K562 (cell line): ENCODE measurements around the gene CNNM3.

Experiments used
- CEBPZ ChIP-seq: fragments of 150-350 bp; IDR thresholded peaks from 2 replicates; pipeline ENCODE4 v1.6.1; 2014; ENCODE audit warnings: low read depth, mild to moderate bottlenecking, low read length, borderline replicate concordance
- FOXA1 ChIP-seq: fragments of 450-650 bp; IDR thresholded peaks from 2 replicates; pipeline ENCODE4 v1.6.1; 2016; ENCODE audit warnings: mild to moderate bottlenecking, borderline replicate concordance
- MAFK ChIP-seq: IDR thresholded peaks from 2 replicates; pipeline ENCODE4 v1.6.1; 2011; ENCODE audit warnings: low read length, improper control_type of control experiment
- POLR2AphosphoS5 ChIP-seq: IDR thresholded peaks from 2 replicates; pipeline ENCODE4 v1.6.1; 2011; ENCODE audit warnings: mild to moderate bottlenecking, low read depth, low read length, moderate library complexity; ENCODE audit not compliant: control insufficient read depth, insufficient read depth
- RBM22 ChIP-seq: fragments of 200-400 bp; formaldehyde crosslinking; IDR thresholded peaks from 2 replicates; pipeline ENCODE4 v1.6.1; 2018; ENCODE audit warnings: low read length, low read depth; ENCODE audit not compliant: poor library complexity, severe bottlenecking
- ZKSCAN1 ChIP-seq: fragments of 150-350 bp; IDR thresholded peaks from 2 replicates; pipeline ENCODE4 v1.6.1; 2016; ENCODE audit warnings: low read depth, low read length
- TF ChIP-seq, protein P1 (sequence below), 2 experiments: fragments of 450-650 bp; formaldehyde crosslinking in 1 of 2; IDR thresholded peaks; 2 replicates each; pipeline versions ENCODE4 v1.4.0 to v1.6.1; 2014 to 2020; ENCODE audit warnings: mild to moderate bottlenecking in 2 of 2, borderline replicate concordance in 1 of 2, low read depth in 1 of 2
- TF ChIP-seq, protein P2 (sequence below), 2 experiments: fragments of 450-650 bp in 1 of 2; sonication (generic) in 1 of 2; formaldehyde crosslinking in 1 of 2; IDR thresholded peaks in 1 of 2; conservative IDR thresholded peaks in 1 of 2; 2 replicates each; pipeline versions ENCODE4 v1.6.1 to v1.8.1; 2016 to 2023; ENCODE audit warnings: mild to moderate bottlenecking in 2 of 2, moderate library complexity in 2 of 2, inconsistent platforms in 1 of 2, missing genetic modification reagents in 1 of 2
- TF ChIP-seq, protein P3 (sequence below), 3 experiments: IDR thresholded peaks in 2 of 3; conservative IDR thresholded peaks in 1 of 3; 2 replicates each; pipeline ENCODE4 v1.5.1; 2011 to 2012; ENCODE audit warnings: low read length in 3 of 3, mild to moderate bottlenecking in 3 of 3, control low read depth in 2 of 3, improper control_type of control experiment in 1 of 3, inconsistent platforms in 1 of 3, low read depth in 1 of 3, mixed read lengths in 1 of 3, moderate library complexity in 1 of 3; ENCODE audit not compliant: insufficient read depth in 2 of 3

- TF ChIP-seq, protein P1, sequence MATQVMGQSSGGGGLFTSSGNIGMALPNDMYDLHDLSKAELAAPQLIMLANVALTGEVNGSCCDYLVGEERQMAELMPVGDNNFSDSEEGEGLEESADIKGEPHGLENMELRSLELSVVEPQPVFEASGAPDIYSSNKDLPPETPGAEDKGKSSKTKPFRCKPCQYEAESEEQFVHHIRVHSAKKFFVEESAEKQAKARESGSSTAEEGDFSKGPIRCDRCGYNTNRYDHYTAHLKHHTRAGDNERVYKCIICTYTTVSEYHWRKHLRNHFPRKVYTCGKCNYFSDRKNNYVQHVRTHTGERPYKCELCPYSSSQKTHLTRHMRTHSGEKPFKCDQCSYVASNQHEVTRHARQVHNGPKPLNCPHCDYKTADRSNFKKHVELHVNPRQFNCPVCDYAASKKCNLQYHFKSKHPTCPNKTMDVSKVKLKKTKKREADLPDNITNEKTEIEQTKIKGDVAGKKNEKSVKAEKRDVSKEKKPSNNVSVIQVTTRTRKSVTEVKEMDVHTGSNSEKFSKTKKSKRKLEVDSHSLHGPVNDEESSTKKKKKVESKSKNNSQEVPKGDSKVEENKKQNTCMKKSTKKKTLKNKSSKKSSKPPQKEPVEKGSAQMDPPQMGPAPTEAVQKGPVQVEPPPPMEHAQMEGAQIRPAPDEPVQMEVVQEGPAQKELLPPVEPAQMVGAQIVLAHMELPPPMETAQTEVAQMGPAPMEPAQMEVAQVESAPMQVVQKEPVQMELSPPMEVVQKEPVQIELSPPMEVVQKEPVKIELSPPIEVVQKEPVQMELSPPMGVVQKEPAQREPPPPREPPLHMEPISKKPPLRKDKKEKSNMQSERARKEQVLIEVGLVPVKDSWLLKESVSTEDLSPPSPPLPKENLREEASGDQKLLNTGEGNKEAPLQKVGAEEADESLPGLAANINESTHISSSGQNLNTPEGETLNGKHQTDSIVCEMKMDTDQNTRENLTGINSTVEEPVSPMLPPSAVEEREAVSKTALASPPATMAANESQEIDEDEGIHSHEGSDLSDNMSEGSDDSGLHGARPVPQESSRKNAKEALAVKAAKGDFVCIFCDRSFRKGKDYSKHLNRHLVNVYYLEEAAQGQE (IDR thresholded peaks at IDR 0.05; ENCODE audit: borderline replicate concordance): no peak
- TF ChIP-seq, protein P1 (CRISPR knock-in tag; IDR thresholded peaks at IDR 0.05; ENCODE audit: low read depth): no peak
- TF ChIP-seq, protein P2, sequence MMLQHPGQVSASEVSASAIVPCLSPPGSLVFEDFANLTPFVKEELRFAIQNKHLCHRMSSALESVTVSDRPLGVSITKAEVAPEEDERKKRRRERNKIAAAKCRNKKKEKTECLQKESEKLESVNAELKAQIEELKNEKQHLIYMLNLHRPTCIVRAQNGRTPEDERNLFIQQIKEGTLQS (IDR thresholded peaks at IDR 0.05): no peak
- TF ChIP-seq, protein P2 (CRISPR knock-in tag; conservative IDR thresholded peaks at IDR 0.05): no peak
- TF ChIP-seq ZKSCAN1 (no peak), CEBPZ (no peak), POLR2AphosphoS5 (no peak), FOXA1 (no peak), MAFK (no peak), RBM22 (no peak)
- TF ChIP-seq, protein P3, sequence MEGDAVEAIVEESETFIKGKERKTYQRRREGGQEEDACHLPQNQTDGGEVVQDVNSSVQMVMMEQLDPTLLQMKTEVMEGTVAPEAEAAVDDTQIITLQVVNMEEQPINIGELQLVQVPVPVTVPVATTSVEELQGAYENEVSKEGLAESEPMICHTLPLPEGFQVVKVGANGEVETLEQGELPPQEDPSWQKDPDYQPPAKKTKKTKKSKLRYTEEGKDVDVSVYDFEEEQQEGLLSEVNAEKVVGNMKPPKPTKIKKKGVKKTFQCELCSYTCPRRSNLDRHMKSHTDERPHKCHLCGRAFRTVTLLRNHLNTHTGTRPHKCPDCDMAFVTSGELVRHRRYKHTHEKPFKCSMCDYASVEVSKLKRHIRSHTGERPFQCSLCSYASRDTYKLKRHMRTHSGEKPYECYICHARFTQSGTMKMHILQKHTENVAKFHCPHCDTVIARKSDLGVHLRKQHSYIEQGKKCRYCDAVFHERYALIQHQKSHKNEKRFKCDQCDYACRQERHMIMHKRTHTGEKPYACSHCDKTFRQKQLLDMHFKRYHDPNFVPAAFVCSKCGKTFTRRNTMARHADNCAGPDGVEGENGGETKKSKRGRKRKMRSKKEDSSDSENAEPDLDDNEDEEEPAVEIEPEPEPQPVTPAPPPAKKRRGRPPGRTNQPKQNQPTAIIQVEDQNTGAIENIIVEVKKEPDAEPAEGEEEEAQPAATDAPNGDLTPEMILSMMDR (IDR thresholded peaks at IDR 0.05 in 2 of 3, conservative IDR thresholded peaks at IDR 0.05 in 1 of 3; ENCODE audit: insufficient read depth in 2 of 3, low read depth in 1 of 3, low read length in 3 of 3): no peak
Measured at GRCh38 chr2:96874198-96874831, 58.2 kb downstream of the CNNM3 start.
